Thyroid gland (tissue), 4 donors: ENCODE measurements around the gene HS6ST1. TPM values are rescaled to one million over a fixed set of nuclear protein-coding genes. Genes with fewer than 3 reads are reported as not detected.

Experiments used
- DNase-seq, 2 donors: peaks; one replicate each; pipeline ENCODE4 v3.0.0-alpha.2; 2019
- H3K27ac ChIP-seq, 3 donors: fragments of 200-600 bp; sonication (generic); 1 replicate in 2 of 3; 2 replicates in 1 of 3; pipeline ENCODE4 v1.5.1; 2016 to 2019; ENCODE audit warnings: mild to moderate bottlenecking in 1 of 3, moderate library complexity in 1 of 3
- H3K27me3 ChIP-seq: fragments of 200-600 bp; sonication (generic); one replicate; pipeline ENCODE4 v1.5.1; 2019
- H3K36me3 ChIP-seq, 2 donors: fragments of 200-600 bp; sonication (generic); one replicate each; pipeline ENCODE4 v1.5.1; 2016 to 2019
- H3K4me1 ChIP-seq, 2 donors: fragments of 200-600 bp; sonication (generic); one replicate each; pipeline ENCODE4 v1.5.1; 2017 to 2019
- H3K4me3 ChIP-seq, 3 donors: fragments of 200-600 bp; sonication (generic); replicated peaks in 1 of 3; 1 replicate in 2 of 3; 2 replicates in 1 of 3; pipeline ENCODE4 v1.5.1; 2016; ENCODE audit warnings: mild to moderate bottlenecking in 1 of 3
- H3K9me3 ChIP-seq: fragments of 200-600 bp; sonication (generic); one replicate; pipeline ENCODE4 v1.5.1; 2017
- POLR2A ChIP-seq, 2 donors: fragments of 450-650 bp; IDR thresholded peaks; one replicate each; pipeline ENCODE4 v1.6.1; 2017; ENCODE audit warnings: antibody characterized with exemption in 2 of 2, mild to moderate bottlenecking in 2 of 2, moderate library complexity in 1 of 2
- WGBS, 2 donors: methylation state at CpG; one replicate each; pipeline ENCODE4 v1.1.5; 2017; 5-methylcytosine and 5-hydroxymethylcytosine counted together
- intact Hi-C: fragments of 100-400 bp; cut with DNase I; formaldehyde crosslinking; loops from one replicate; pipeline ENCODE4 v1.15.1; 2023
- total RNA-seq, 4 donors: library from RNA; depleted of rRNA; stranded (reverse); fragments of >200 nt; gene quantifications; one replicate each; pipeline ENCODE4 v1.2.3, GENCODE V29; 2016
- TF ChIP-seq, protein P1 (sequence below), 6 experiments: fragments of 200-600 bp in 3 of 6; fragments of 450-650 bp in 3 of 6; sonication (generic) in 3 of 6; IDR thresholded peaks; one replicate each; pipeline ENCODE4 v1.5.1; 2016 to 2019; ENCODE audit warnings: antibody characterized with exemption in 6 of 6, mild to moderate bottlenecking in 2 of 6, inconsistent platforms in 1 of 6, moderate library complexity in 1 of 6

Gene HS6ST1
- total RNA-seq, 4 donors from 2014 or later, result 27.1 to 35.6 (median 32.5) TPM

DNA sequence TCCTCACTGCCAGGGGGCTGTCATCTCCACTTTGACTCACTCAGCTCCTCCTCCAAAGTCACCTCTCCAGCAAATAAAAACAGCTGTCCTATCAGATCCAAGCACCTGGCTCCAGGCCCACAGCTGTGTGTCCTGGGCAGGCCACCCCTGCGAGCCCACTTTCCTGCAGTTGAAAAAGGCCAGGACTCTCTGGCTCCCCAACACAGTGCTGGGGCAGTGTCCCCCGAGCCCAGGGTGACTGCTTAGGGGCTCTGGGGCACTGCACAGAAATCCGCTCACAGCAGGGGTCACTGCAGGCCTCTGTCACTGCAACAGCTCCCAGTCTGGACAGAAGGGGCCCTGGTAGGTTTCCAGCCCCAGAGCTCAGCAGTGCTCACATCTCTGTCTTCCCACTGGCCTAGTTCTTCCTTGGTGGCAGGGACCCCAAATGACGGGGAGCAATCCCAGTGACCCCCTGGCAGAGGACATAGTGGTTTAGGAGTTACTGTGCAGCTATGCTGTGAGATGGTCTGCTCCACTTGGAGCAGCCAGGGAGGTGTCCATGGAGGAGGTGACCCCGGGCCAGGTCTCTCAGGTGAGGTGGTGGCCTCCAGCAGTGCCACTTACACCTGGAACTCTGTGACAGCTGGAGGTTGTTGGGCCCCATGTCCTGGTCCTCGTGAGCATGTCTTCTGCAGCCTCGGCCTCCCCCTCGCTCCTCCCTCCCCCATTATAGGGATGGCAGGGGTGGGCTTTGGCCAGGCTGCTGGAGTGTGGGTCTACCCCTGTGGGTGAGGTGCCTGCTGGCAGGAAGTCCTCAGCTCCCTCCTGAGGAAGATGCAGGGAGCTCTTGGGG lies 35.5 kb downstream of the HS6ST1 start:
- H3K9me3 ChIP-seq, result no peaks in the 10 kb centered on the region
- H3K4me3 ChIP-seq, result no peak overlapping the region
- no peaks in the 10 kb centered on the region for H3K27me3 ChIP-seq
- H3K27ac ChIP-seq, result peak overlapping the region in 1 of 3 donors; percentile 38
- H3K36me3 ChIP-seq, result no peaks in the 10 kb centered on the region
- TF ChIP-seq, protein P1, sequence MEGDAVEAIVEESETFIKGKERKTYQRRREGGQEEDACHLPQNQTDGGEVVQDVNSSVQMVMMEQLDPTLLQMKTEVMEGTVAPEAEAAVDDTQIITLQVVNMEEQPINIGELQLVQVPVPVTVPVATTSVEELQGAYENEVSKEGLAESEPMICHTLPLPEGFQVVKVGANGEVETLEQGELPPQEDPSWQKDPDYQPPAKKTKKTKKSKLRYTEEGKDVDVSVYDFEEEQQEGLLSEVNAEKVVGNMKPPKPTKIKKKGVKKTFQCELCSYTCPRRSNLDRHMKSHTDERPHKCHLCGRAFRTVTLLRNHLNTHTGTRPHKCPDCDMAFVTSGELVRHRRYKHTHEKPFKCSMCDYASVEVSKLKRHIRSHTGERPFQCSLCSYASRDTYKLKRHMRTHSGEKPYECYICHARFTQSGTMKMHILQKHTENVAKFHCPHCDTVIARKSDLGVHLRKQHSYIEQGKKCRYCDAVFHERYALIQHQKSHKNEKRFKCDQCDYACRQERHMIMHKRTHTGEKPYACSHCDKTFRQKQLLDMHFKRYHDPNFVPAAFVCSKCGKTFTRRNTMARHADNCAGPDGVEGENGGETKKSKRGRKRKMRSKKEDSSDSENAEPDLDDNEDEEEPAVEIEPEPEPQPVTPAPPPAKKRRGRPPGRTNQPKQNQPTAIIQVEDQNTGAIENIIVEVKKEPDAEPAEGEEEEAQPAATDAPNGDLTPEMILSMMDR (IDR thresholded peaks at IDR 0.05), result no peak
- no peak for TF ChIP-seq POLR2A (IDR thresholded peaks at IDR 0.05)
- 79 to 84% methylated on average over 4 to 7 of the region's 8 CpGs for WGBS, 2 donors
- no peak for DNase-seq
- H3K4me1 ChIP-seq, result peaks cover 14 to 47% of the 10 kb centered on the region in 2 donors
- intact Hi-C loops, result no loop called here

DNA sequence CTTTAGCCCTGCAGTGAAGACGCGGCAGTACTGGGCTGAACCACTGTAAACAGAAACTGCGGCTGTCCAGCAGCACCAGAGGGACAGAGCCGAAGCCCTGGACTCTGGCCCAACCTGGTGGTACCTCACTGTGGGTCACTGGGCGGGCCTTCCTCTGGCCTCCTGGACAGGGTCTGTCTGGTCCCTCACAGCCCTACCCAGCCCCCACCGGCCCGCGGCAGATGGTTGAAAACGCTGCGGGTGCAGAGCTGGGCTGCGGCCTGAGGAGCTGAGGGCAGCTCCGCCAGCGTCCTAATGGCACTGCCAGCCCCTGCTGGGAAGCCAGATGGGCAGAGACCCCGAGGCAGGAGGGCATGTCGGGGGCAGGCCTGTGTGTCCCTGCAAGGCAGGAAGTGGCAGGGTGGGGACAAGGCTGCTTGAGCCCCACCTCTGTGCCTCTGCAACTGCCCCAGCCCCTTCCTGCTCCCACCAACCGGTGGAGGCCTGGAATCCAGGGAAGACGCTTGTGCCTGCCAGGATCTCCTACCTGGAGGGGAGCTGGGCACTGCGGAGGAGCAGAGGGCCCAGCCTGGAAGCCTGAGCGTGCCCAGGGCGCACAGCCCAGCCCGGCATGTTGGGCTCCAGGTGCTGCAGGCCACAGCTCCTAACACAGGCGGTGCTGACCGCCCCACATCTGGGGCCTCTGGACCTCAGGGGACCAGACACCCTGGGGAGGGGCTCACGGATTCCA lies 36.3 kb downstream of the HS6ST1 start:
- TF ChIP-seq POLR2A (IDR thresholded peaks at IDR 0.05), result no peak
- TF ChIP-seq, protein P1 (IDR thresholded peaks at IDR 0.05), result no peak
- no peaks in the 10 kb centered on the region for H3K27me3 ChIP-seq
- H3K27ac ChIP-seq, result peak overlapping the region in 2 of 3 donors; percentile 18 to 38
- no peaks in the 10 kb centered on the region for H3K9me3 ChIP-seq
- H3K4me1 ChIP-seq, result peaks cover 14 to 51% of the 10 kb centered on the region in 2 donors
- whole genome bisulfite sequencing, 2 donors, result 67 to 74% methylated on average over 12 to 21 of the region's 24 CpGs
- H3K36me3 ChIP-seq, result no peaks in the 10 kb centered on the region
- no peak for DNase-seq
- no peak overlapping the region for H3K4me3 ChIP-seq
- intact Hi-C loops, result no loop called here

DNA sequence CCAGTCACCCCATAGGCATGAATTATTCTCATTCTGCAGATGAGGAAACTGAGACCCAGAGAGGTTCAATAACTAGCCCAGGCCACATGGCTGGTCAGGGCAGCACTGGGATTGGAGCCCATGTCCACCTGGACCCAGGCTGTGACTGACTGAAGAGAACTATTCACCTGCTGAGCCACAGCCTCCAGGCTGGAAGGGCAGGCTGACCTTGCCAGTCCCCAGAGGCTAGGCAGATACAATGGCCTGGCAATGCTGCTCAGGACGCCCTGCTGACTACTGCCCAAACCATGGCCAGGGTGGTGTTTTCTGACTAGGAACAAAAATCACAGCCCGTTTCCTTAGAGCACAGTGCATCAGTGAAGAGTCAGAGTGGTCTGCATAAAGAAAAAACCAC lies 36.8 kb downstream of the HS6ST1 start:
- Histone ChIP-seq H3K27me3 (no peaks in the 10 kb centered on the region), H3K36me3 (no peaks in the 10 kb centered on the region), H3K27ac (peak overlapping the region in 1 of 3 donors; percentile 38), H3K4me1 (peaks cover 14 to 47% of the 10 kb centered on the region in 2 donors), H3K9me3 (no peaks in the 10 kb centered on the region), H3K4me3 (no peak overlapping the region)
- intact Hi-C loops, result no loop called here
- 58 to 71% methylated on average over 2 of the region's 2 CpGs for WGBS, 2 donors
- no peak for DNase-seq
- TF ChIP-seq, protein P1 (IDR thresholded peaks at IDR 0.05), result no peak
- TF ChIP-seq POLR2A (IDR thresholded peaks at IDR 0.05), result no peak

DNA sequence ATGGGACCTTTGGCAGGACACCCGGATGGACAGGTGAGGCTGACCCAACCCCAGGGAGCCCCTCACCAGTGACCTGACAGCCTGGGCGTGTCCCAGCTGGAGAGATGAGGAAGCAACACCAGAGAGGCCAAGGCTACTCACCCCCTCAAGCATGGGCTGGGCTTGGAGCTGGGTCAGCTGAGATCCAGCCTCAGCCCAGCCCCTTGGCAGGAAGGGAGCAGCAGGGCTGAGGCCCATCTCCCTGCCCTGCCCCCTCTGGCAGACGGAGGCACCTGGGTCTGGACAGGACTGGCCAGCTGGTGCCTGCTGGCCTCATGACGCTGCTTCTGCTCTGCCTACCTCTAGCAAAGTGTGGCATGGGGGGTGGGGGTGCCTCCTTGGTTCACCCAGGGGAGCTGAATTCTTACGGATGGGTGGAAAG lies 37.8 kb downstream of the HS6ST1 start:
- H3K4me3 ChIP-seq, result no peak overlapping the region
- H3K36me3 ChIP-seq, result no peaks in the 10 kb centered on the region
- WGBS, 2 donors, result 80 to 81% methylated on average over 4 of the region's 5 CpGs
- intact Hi-C loops, result no loop called here
- TF ChIP-seq, protein P1 (IDR thresholded peaks at IDR 0.05), result no peak
- peak overlapping the region in 1 of 3 donors; percentile 43 for H3K27ac ChIP-seq
- H3K27me3 ChIP-seq, result no peaks in the 10 kb centered on the region
- DNase-seq, result peak; percentile 32 to 36
- H3K4me1 ChIP-seq, result peaks cover 14 to 41% of the 10 kb centered on the region in 2 donors
- no peaks in the 10 kb centered on the region for H3K9me3 ChIP-seq
